Thyroid gland (tissue), 4 donors: ENCODE measurements around the gene NCOA3. TPM values are rescaled to one million over a fixed set of nuclear protein-coding genes. Genes with fewer than 3 reads are reported as not detected.

ENCODE experiments used
- DNase-seq, 2 donors: peaks; one replicate each; pipeline ENCODE4 v3.0.0-alpha.2; 2019
- H3K27ac ChIP-seq, 3 donors: fragments of 200-600 bp; sonication (generic); 1 replicate in 2 of 3; 2 replicates in 1 of 3; pipeline ENCODE4 v1.5.1; 2016 to 2019; ENCODE audit warnings: mild to moderate bottlenecking in 1 of 3, moderate library complexity in 1 of 3
- H3K27me3 ChIP-seq: fragments of 200-600 bp; sonication (generic); one replicate; pipeline ENCODE4 v1.5.1; 2019
- H3K36me3 ChIP-seq, 2 donors: fragments of 200-600 bp; sonication (generic); one replicate each; pipeline ENCODE4 v1.5.1; 2016 to 2019
- H3K4me1 ChIP-seq, 2 donors: fragments of 200-600 bp; sonication (generic); one replicate each; pipeline ENCODE4 v1.5.1; 2017 to 2019
- H3K4me3 ChIP-seq, 3 donors: fragments of 200-600 bp; sonication (generic); replicated peaks in 1 of 3; 1 replicate in 2 of 3; 2 replicates in 1 of 3; pipeline ENCODE4 v1.5.1; 2016; ENCODE audit warnings: mild to moderate bottlenecking in 1 of 3
- H3K9me3 ChIP-seq: fragments of 200-600 bp; sonication (generic); one replicate; pipeline ENCODE4 v1.5.1; 2017
- CTCF ChIP-seq, 6 experiments: fragments of 200-600 bp in 3 of 6; fragments of 450-650 bp in 3 of 6; sonication (generic) in 3 of 6; IDR thresholded peaks; one replicate each; pipeline ENCODE4 v1.5.1; 2016 to 2019; ENCODE audit warnings: antibody characterized with exemption in 6 of 6, mild to moderate bottlenecking in 2 of 6, inconsistent platforms in 1 of 6, moderate library complexity in 1 of 6
- POLR2A ChIP-seq, 2 donors: fragments of 450-650 bp; IDR thresholded peaks; one replicate each; pipeline ENCODE4 v1.6.1; 2017; ENCODE audit warnings: antibody characterized with exemption in 2 of 2, mild to moderate bottlenecking in 2 of 2, moderate library complexity in 1 of 2
- WGBS, 2 donors: methylation state at CpG; one replicate each; pipeline ENCODE4 v1.1.5; 2017; 5-methylcytosine and 5-hydroxymethylcytosine counted together
- intact Hi-C: fragments of 100-400 bp; cut with DNase I; formaldehyde crosslinking; loops from one replicate; pipeline ENCODE4 v1.15.1; 2023
- total RNA-seq, 4 donors: library from RNA; depleted of rRNA; stranded (reverse); fragments of >200 nt; gene quantifications; one replicate each; pipeline ENCODE4 v1.2.3, GENCODE V29; 2016

Gene NCOA3
- total RNA-seq, 4 donors from 2014 or later: 28.7 to 45.2 (median 36.8) TPM

- WGBS, 2 donors: 81 to 91% methylated on average over 14 of the region's 14 CpGs
- H3K36me3 ChIP-seq: peaks cover 0 to 6% of the 10 kb centered on the region in 2 donors
- no peak overlapping the region for H3K27ac ChIP-seq
- no peak for TF ChIP-seq POLR2A (IDR thresholded peaks at IDR 0.05)
- no peak for TF ChIP-seq CTCF (IDR thresholded peaks at IDR 0.05)
- no peak for DNase-seq
- H3K4me1 ChIP-seq: no peaks in the 10 kb centered on the region
- H3K9me3 ChIP-seq: no peaks in the 10 kb centered on the region
- H3K27me3 ChIP-seq: no peaks in the 10 kb centered on the region
- no peak overlapping the region for H3K4me3 ChIP-seq
- intact Hi-C loops: no loop called here
Observed at GRCh38 chr20:47686545-47686944, 184.9 kb downstream of the NCOA3 start.

- Histone ChIP-seq H3K27me3 (no peaks in the 10 kb centered on the region), H3K4me1 (no peaks in the 10 kb centered on the region), H3K36me3 (peaks cover 0 to 6% of the 10 kb centered on the region in 2 donors), H3K27ac (no peak overlapping the region), H3K9me3 (no peaks in the 10 kb centered on the region), H3K4me3 (no peak overlapping the region)
- WGBS, 2 donors: 91% methylated on average over 20 of the region's 20 CpGs
- intact Hi-C loops: no loop called here
- no peak for TF ChIP-seq POLR2A (IDR thresholded peaks at IDR 0.05)
- TF ChIP-seq CTCF (IDR thresholded peaks at IDR 0.05): no peak
- no peak for DNase-seq
Observed at GRCh38 chr20:47687095-47687987, 185.7 kb downstream of the NCOA3 start.

GRCh38 chr20:47688385-47689381 is 187.0 kb downstream of the NCOA3 start:
- WGBS, 2 donors: 81 to 83% methylated on average over 18 of the region's 18 CpGs
- no peak for DNase-seq
- peaks cover 0 to 6% of the 10 kb centered on the region in 2 donors for H3K36me3 ChIP-seq
- no peaks in the 10 kb centered on the region for H3K4me1 ChIP-seq
- TF ChIP-seq POLR2A (IDR thresholded peaks at IDR 0.05) (no peak), CTCF (IDR thresholded peaks at IDR 0.05) (no peak)
- no peak overlapping the region for H3K27ac ChIP-seq
- H3K27me3 ChIP-seq: no peaks in the 10 kb centered on the region
- H3K4me3 ChIP-seq: no peak overlapping the region
- no peaks in the 10 kb centered on the region for H3K9me3 ChIP-seq
- intact Hi-C loops: no loop called here

GRCh38 chr20:47689731-47690130 is 188.0 kb downstream of the NCOA3 start:
- TF ChIP-seq CTCF (IDR thresholded peaks at IDR 0.05) (no peak), POLR2A (IDR thresholded peaks at IDR 0.05) (no peak)
- Histone ChIP-seq H3K36me3 (peaks cover 0 to 6% of the 10 kb centered on the region in 2 donors), H3K27ac (no peak overlapping the region), H3K4me1 (no peaks in the 10 kb centered on the region), H3K27me3 (no peaks in the 10 kb centered on the region), H3K4me3 (no peak overlapping the region), H3K9me3 (no peaks in the 10 kb centered on the region)
- no peak for DNase-seq
- WGBS, 2 donors: 100% methylated on average over 1 of the region's 1 CpG
- intact Hi-C loops: no loop called here
